Right lobe of liver (tissue), 6 donors: Measurements from ENCODE around the gene TM2D3. TPM values are rescaled to one million over a fixed set of nuclear protein-coding genes. Genes with fewer than 3 reads are reported as not detected.
A peak's percentile ranks its signal among the peaks of the same experiment; 100 is the strongest.

Experiments
- ATAC-seq, 4 donors: fragments of 200-7000 bp; cut with Tn5 transposase; one replicate each; pipeline ENCODE4 v1.9.1; 2020; ENCODE audit warnings: mild to moderate bottlenecking in 4 of 4, moderate library complexity in 4 of 4
- DNase-seq, 3 donors: peaks; one replicate each; pipeline ENCODE4 v3.0.0-alpha.2; 2020
- H3K27ac ChIP-seq, 3 donors: fragments of 200-600 bp; one replicate each; pipeline ENCODE4 v1.8.0; 2022
- H3K27me3 ChIP-seq, 2 donors: fragments of 200-600 bp; one replicate each; pipeline ENCODE4 v1.8.0; 2022
- H3K36me3 ChIP-seq, 4 donors: fragments of 200-600 bp; sonication (generic) in 1 of 4; one replicate each; pipeline versions ENCODE4 v1.5.1 to v1.8.0; 2017 to 2022; ENCODE audit warnings: control low read depth in 1 of 4
- H3K4me1 ChIP-seq, 4 donors: fragments of 200-600 bp; sonication (generic) in 1 of 4; one replicate each; pipeline versions ENCODE4 v1.5.1 to v1.8.0; 2017 to 2022; ENCODE audit warnings: control low read depth in 1 of 4
- H3K4me3 ChIP-seq, 3 donors: fragments of 200-600 bp; one replicate each; pipeline ENCODE4 v1.8.0; 2022
- H3K9me3 ChIP-seq, 4 donors: fragments of 200-600 bp; sonication (generic) in 1 of 4; one replicate each; pipeline versions ENCODE4 v1.5.1 to v1.8.0; 2017 to 2022; ENCODE audit warnings: control low read depth in 1 of 4
- POLR2A ChIP-seq: fragments of 450-650 bp; IDR thresholded peaks from one replicate; pipeline ENCODE4 v1.6.1; 2017; ENCODE audit warnings: antibody characterized with exemption, mild to moderate bottlenecking
- WGBS: methylation state at CpG from one replicate; pipeline ENCODE4 v1.1.6; 2018; ENCODE audit warnings: low coverage, low lambda C conversion rate; ENCODE audit not compliant: insufficient coverage; ENCODE audit errors: missing lambda C conversion rate; 5-methylcytosine and 5-hydroxymethylcytosine counted together
- intact Hi-C, 2 donors: fragments of 100-400 bp; cut with DNase I; formaldehyde crosslinking; loops; one replicate each; pipeline versions ENCODE4 v1.11.2 to v1.14.1; 2022
- long read RNA-seq: library from polyadenylated mRNA; unstranded; transcript quantifications from one replicate; pipeline ENCODE4 v2.0.0, GENCODE V29; 2019
- total RNA-seq, 6 experiments: library from RNA; depleted of rRNA in 2 of 6; stranded (reverse); fragments of >200 nt in 2 of 6; fragmentation: NEBNext Ultra II Directional in 3 of 6; extraction: Animal tissue kit (Norgen Biotek cat#: 25700) in 3 of 6; gene quantifications; one replicate each; pipeline versions ENCODE4 v1.1.0 to v1.2.4, GENCODE V29; 2016 to 2023
- TF ChIP-seq, protein P1 (sequence below), 4 donors: fragments of 200-600 bp in 3 of 4; fragments of 450-650 bp in 1 of 4; IDR thresholded peaks; one replicate each; pipeline versions ENCODE4 v1.5.1 to v1.8.0; 2016 to 2022; ENCODE audit warnings: antibody characterized with exemption in 4 of 4, mild to moderate bottlenecking in 2 of 4
- donor health status: DM: no; HTN: yes; CAD: no.
- donor health status: DM: no; HTN: no; CAD: no.
- donor health status: DM: no; HTN: no; CAD: no.
- donor health status: DM: no; HTN: yes; CAD: no.
- donor health status: DM: no; HTN: yes; CAD: no.

Gene TM2D3
- 10 to 100 TPM; 29.5 to 46.9 (median 40.8) TPM for total RNA-seq
- long read RNA-seq, transcript TM2D3-202 (5 exons, 1,329 nt), result major isoform, 9 of 11 reads
- long read RNA-seq, partial matches to known transcripts, result 0 of 11 reads
- long read RNA-seq, other reads (novel, unspliced or antisense), result 0 of 11 reads

GRCh38 chr15:101652098-101652785 lies at the start of gene TM2D3:
TSS of gene TM2D3 (minus strand) at chr15:101652381. CDS start at chr15:101652361, 20 bp downstream.
- intact Hi-C loops, result no loop called here
- Histone ChIP-seq H3K4me1 (peaks cover 0 to 32% (median 9%) of the 10 kb centered on the region in 4 donors), H3K27me3 (no peaks in the 10 kb centered on the region), H3K4me3 (peak within 1 kb of the TSS; percentile 92 to 93 (median 92)), H3K36me3 (peaks cover 0 to 13% (median 3%) of the 10 kb centered on the region in 4 donors), H3K9me3 (no peaks in the 10 kb centered on the region), H3K27ac (peak within 1 kb of the TSS; percentile 97 to 99 (median 97))
- WGBS, result 0% methylated on average over 6 of the region's 75 CpGs
- ATAC-seq, result peak; percentile 89 to 95 (median 94)
- TF ChIP-seq, protein P1, sequence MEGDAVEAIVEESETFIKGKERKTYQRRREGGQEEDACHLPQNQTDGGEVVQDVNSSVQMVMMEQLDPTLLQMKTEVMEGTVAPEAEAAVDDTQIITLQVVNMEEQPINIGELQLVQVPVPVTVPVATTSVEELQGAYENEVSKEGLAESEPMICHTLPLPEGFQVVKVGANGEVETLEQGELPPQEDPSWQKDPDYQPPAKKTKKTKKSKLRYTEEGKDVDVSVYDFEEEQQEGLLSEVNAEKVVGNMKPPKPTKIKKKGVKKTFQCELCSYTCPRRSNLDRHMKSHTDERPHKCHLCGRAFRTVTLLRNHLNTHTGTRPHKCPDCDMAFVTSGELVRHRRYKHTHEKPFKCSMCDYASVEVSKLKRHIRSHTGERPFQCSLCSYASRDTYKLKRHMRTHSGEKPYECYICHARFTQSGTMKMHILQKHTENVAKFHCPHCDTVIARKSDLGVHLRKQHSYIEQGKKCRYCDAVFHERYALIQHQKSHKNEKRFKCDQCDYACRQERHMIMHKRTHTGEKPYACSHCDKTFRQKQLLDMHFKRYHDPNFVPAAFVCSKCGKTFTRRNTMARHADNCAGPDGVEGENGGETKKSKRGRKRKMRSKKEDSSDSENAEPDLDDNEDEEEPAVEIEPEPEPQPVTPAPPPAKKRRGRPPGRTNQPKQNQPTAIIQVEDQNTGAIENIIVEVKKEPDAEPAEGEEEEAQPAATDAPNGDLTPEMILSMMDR (IDR thresholded peaks at IDR 0.05), result peak; percentile 77 to 94 (median 81)
- peak; percentile 95 for TF ChIP-seq POLR2A
- peak; percentile 95 to 96 (median 95) for DNase-seq

- Histone ChIP-seq H3K9me3 (no peaks in the 10 kb centered on the region), H3K4me3 (no peak overlapping the region), H3K27me3 (no peaks in the 10 kb centered on the region), H3K27ac (no peak overlapping the region), H3K36me3 (peaks cover 0 to 63% (median 26%) of the 10 kb centered on the region in 4 donors), H3K4me1 (no peaks in the 10 kb centered on the region)
- DNase-seq (no peak), ATAC-seq (no peak)
- TF ChIP-seq, protein P1 (IDR thresholded peaks at IDR 0.05), result no peak
- no peak for TF ChIP-seq POLR2A
- intact Hi-C loops, result no loop called here
- 76% methylated on average over 2 of the region's 2 CpGs for WGBS
Observed at GRCh38 chr15:101698314-101698713, 46.1 kb upstream of the TM2D3 start.

DNA sequence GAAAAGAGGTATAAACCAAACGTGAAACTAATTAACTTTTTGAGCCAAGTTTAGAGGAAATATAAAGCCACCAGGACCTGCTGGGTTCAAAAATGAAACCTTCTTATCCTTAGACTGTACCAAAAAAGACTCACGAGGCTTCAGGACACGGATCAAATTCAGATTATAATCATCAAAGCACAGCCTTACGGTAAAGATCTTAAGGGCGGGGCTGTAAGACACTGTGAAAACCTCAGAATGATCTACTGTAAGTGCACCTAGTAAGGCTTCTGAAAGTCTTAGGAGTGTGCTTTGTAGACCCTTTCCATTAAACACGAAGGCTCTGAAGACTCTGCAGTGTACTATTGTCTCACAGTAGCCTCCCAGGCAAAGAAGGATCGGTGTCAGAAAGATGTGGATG lies 45.3 kb upstream of the TM2D3 start:
- WGBS, result 85% methylated on average over 6 of the region's 7 CpGs
- H3K27me3 ChIP-seq, result no peaks in the 10 kb centered on the region
- no peak overlapping the region for H3K4me3 ChIP-seq
- intact Hi-C loops, result no loop called here
- H3K36me3 ChIP-seq, result peaks cover 0 to 57% (median 26%) of the 10 kb centered on the region in 4 donors
- ATAC-seq, result no peak
- no peak overlapping the region for H3K27ac ChIP-seq
- DNase-seq, result no peak
- H3K4me1 ChIP-seq, result no peaks in the 10 kb centered on the region
- no peak for TF ChIP-seq POLR2A
- TF ChIP-seq, protein P1 (IDR thresholded peaks at IDR 0.05), result no peak
- no peaks in the 10 kb centered on the region for H3K9me3 ChIP-seq

DNA sequence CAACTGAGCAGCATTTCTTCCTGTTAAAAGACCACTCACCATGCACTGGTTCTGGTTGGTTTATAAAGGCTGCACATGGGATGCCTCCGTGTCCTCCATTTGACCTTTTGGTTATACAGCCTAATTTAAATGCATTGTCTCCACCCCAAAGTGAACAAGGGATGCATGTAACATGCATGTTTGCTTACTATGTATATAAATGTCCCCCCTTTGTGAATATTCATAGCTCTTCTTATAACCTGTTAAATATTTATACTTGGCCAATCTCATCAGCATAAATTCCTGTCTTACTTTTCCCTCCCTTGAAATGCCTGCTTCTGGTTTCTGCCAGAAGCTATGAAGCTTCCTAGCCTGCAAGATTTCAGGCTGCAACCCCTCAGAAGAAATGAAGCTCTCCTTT lies 44.6 kb upstream of the TM2D3 start:
- WGBS, result 100% methylated on average over 1 of the region's 1 CpG
- no peak overlapping the region for H3K27ac ChIP-seq
- H3K9me3 ChIP-seq, result no peaks in the 10 kb centered on the region
- ATAC-seq, result no peak
- no peaks in the 10 kb centered on the region for H3K27me3 ChIP-seq
- TF ChIP-seq, protein P1 (IDR thresholded peaks at IDR 0.05), result no peak
- no peak for TF ChIP-seq POLR2A
- intact Hi-C loops, result no loop called here
- DNase-seq, result no peak
- H3K36me3 ChIP-seq, result peaks cover 0 to 51% (median 22%) of the 10 kb centered on the region in 4 donors
- H3K4me1 ChIP-seq, result no peaks in the 10 kb centered on the region
- no peak overlapping the region for H3K4me3 ChIP-seq
